ENCODE measurements around the gene RNF13.

GRCh38 chr3:149963485-149963884 lies 150.5 kb downstream of the RNF13 start:
- no peak for TF ChIP-seq TAF1 (IDR thresholded peaks at IDR 0.05; ENCODE audit: borderline replicate concordance, insufficient read depth, low read length)
- no peak for TF ChIP-seq POLR2AphosphoS5 (IDR thresholded peaks at IDR 0.05; ENCODE audit: low read depth, low read length)
